Gastrocnemius medialis (tissue), 4 donors: Measurements from ENCODE around the gene PRAC1.

Experiments
- CTCF ChIP-seq, 5 experiments: fragments of 450-650 bp in 3 of 5; fragments of 200-600 bp in 2 of 5; sonication (generic) in 2 of 5; IDR thresholded peaks in 4 of 5; conservative IDR thresholded peaks in 1 of 5; 1 replicate in 4 of 5; 2 replicates in 1 of 5; pipeline ENCODE4 v1.5.1; 2016 to 2019; ENCODE audit warnings: antibody characterized with exemption in 5 of 5, mild to moderate bottlenecking in 3 of 5, moderate library complexity in 3 of 5
- POLR2A ChIP-seq, 2 donors: fragments of 450-650 bp; IDR thresholded peaks; one replicate each; pipeline ENCODE4 v1.6.1; 2017; ENCODE audit warnings: antibody characterized with exemption in 2 of 2, mild to moderate bottlenecking in 2 of 2, moderate library complexity in 2 of 2

GRCh38 chr17:48725004-48725287, 2.6 kb upstream of the PRAC1 start:
- no peak for TF ChIP-seq CTCF (IDR thresholded peaks at IDR 0.05 in 4 of 5, conservative IDR thresholded peaks at IDR 0.05 in 1 of 5)
- no peak for TF ChIP-seq POLR2A (IDR thresholded peaks at IDR 0.05)
